Esophagus (tissue), 2 donors: ENCODE measurements around the gene MAP1B. TPM values are rescaled to one million over a fixed set of nuclear protein-coding genes. Genes with fewer than 3 reads are reported as not detected.

Experiments
- H3K27ac ChIP-seq, 2 donors: one replicate each; pipeline ENCODE4 v1.5.1; 2013; ENCODE audit warnings: low read depth in 2 of 2, mild to moderate bottlenecking in 2 of 2, inconsistent platforms in 1 of 2, low read length in 1 of 2, moderate library complexity in 1 of 2
- H3K27me3 ChIP-seq, 2 donors: one replicate each; pipeline ENCODE4 v1.6.1; 2013; ENCODE audit warnings: low read length in 2 of 2, control low read depth in 1 of 2, mild to moderate bottlenecking in 1 of 2; ENCODE audit not compliant: insufficient read depth in 2 of 2, control insufficient read depth in 1 of 2
- H3K36me3 ChIP-seq, 2 donors: one replicate each; pipeline ENCODE4 v1.6.1; 2013; ENCODE audit warnings: low read length in 1 of 2; ENCODE audit not compliant: control insufficient read depth in 2 of 2, insufficient read depth in 2 of 2
- H3K4me1 ChIP-seq, 2 donors: one replicate each; pipeline ENCODE4 v1.6.1; 2013; ENCODE audit warnings: low read length in 1 of 2; ENCODE audit not compliant: control insufficient read depth in 2 of 2, insufficient read depth in 2 of 2
- H3K4me3 ChIP-seq, 2 donors: one replicate each; pipeline ENCODE4 v1.5.1; 2013; ENCODE audit warnings: low read length in 2 of 2, mild to moderate bottlenecking in 2 of 2, low read depth in 1 of 2, moderate library complexity in 1 of 2
- H3K9me3 ChIP-seq, 2 donors: one replicate each; pipeline ENCODE4 v1.6.1; 2013; ENCODE audit warnings: mild to moderate bottlenecking in 2 of 2, low read depth in 1 of 2, low read length in 1 of 2, moderate library complexity in 1 of 2; ENCODE audit not compliant: control insufficient read depth in 2 of 2, insufficient read depth in 1 of 2
- WGBS, 2 donors: extraction: QIAGEN DNeasy Blood & Tissue Kit; methylation state at CpG; one replicate each; pipeline ENCODE4 v1.1.7; 2013; 5-methylcytosine and 5-hydroxymethylcytosine counted together
- polyA plus RNA-seq, 2 donors: library from polyadenylated mRNA; stranded (reverse); fragments of 200-250 nt; gene quantifications; one replicate each; pipeline ENCODE4 v1.2.3, GENCODE V29; 2013
- donor health status: healthy with polysubstance abuse.
- donor health status: Bipolar disorder and iron deficiency.

The MAP1B gene
- polyA plus RNA-seq, 2 donors: 1.8 to 2.5 TPM

- Histone ChIP-seq H3K27me3 (peaks cover 0 to 6% of the 10 kb centered on the region in 2 donors), H3K9me3 (no peaks in the 10 kb centered on the region), H3K4me3 (no peak overlapping the region), H3K36me3 (no peaks in the 10 kb centered on the region), H3K4me1 (no peaks in the 10 kb centered on the region), H3K27ac (no peak overlapping the region)
Observed at GRCh38 chr5:72093217-72093616, 14.1 kb upstream of the MAP1B start.

GRCh38 chr5:72093824-72094223 is 13.5 kb upstream of the MAP1B start:
- no peaks in the 10 kb centered on the region for H3K9me3 ChIP-seq
- H3K27me3 ChIP-seq: peaks cover 0 to 6% of the 10 kb centered on the region in 2 donors
- 60 to 70% methylated on average over 3 of the region's 3 CpGs for WGBS, 2 donors
- no peaks in the 10 kb centered on the region for H3K4me1 ChIP-seq
- no peak overlapping the region for H3K4me3 ChIP-seq
- no peak overlapping the region for H3K27ac ChIP-seq
- no peaks in the 10 kb centered on the region for H3K36me3 ChIP-seq

GRCh38 chr5:72096602-72097188 is 10.6 kb upstream of the MAP1B start:
- 74 to 75% methylated on average over 6 of the region's 6 CpGs for WGBS, 2 donors
- H3K4me1 ChIP-seq: no peaks in the 10 kb centered on the region
- no peak overlapping the region for H3K27ac ChIP-seq
- H3K9me3 ChIP-seq: no peaks in the 10 kb centered on the region
- H3K4me3 ChIP-seq: no peak overlapping the region
- peaks cover 0 to 6% of the 10 kb centered on the region in 2 donors for H3K27me3 ChIP-seq
- no peaks in the 10 kb centered on the region for H3K36me3 ChIP-seq

GRCh38 chr5:72101828-72102227 is 5.4 kb upstream of the MAP1B start:
- 66 to 81% methylated on average over 1 of the region's 1 CpG for WGBS, 2 donors
- no peak overlapping the region for H3K27ac ChIP-seq

GRCh38 chr5:72106817-72107130 is 501 bp upstream of the MAP1B start:
- Histone ChIP-seq H3K4me3 (peak overlapping the region; percentile 43 to 59), H3K4me1 (peaks cover 7 to 9% of the 10 kb centered on the region in 2 donors), H3K36me3 (no peaks in the 10 kb centered on the region), H3K27me3 (peaks cover 5 to 14% of the 10 kb centered on the region in 2 donors), H3K9me3 (no peaks in the 10 kb centered on the region), H3K27ac (no peak overlapping the region)
- 18 to 22% methylated on average over 11 of the region's 11 CpGs for WGBS, 2 donors

More at GRCh38 chr5:72101828-72102227, 5.4 kb upstream of the MAP1B start:
- Histone ChIP-seq H3K4me1 (peaks cover 0 to under 1% of the 10 kb centered on the region in 2 donors), H3K4me3 (no peak overlapping the region), H3K36me3 (no peaks in the 10 kb centered on the region), H3K27me3 (peaks cover under 1 to 2% of the 10 kb centered on the region in 2 donors), H3K9me3 (no peaks in the 10 kb centered on the region)

- H3K9me3 ChIP-seq: no peaks in the 10 kb centered on the region
- peaks cover 5 to 14% of the 10 kb centered on the region in 2 donors for H3K27me3 ChIP-seq
- peak overlapping the region; percentile 40 to 63 for H3K27ac ChIP-seq
- H3K4me1 ChIP-seq: peaks cover 7 to 9% of the 10 kb centered on the region in 2 donors
- WGBS, 2 donors: 0 to 2% methylated on average over 11 of the region's 11 CpGs
- H3K36me3 ChIP-seq: no peaks in the 10 kb centered on the region
- H3K4me3 ChIP-seq: peak overlapping the region; percentile 43 to 59
Observed at GRCh38 chr5:72107901-72108201, 576 bp downstream of the MAP1B start.

- peak overlapping the region; percentile 43 to 67 for H3K4me3 ChIP-seq
- WGBS, 2 donors: 1 to 2% methylated on average over 56 to 72 of the region's 72 CpGs
- peak overlapping the region; percentile 40 to 73 for H3K27ac ChIP-seq
- H3K36me3 ChIP-seq: no peaks in the 10 kb centered on the region
- no peaks in the 10 kb centered on the region for H3K9me3 ChIP-seq
- peaks cover 7 to 9% of the 10 kb centered on the region in 2 donors for H3K4me1 ChIP-seq
- peaks cover 5 to 14% of the 10 kb centered on the region in 2 donors for H3K27me3 ChIP-seq
Observed at GRCh38 chr5:72108202-72109061, 1.2 kb downstream of the MAP1B start.

DNA sequence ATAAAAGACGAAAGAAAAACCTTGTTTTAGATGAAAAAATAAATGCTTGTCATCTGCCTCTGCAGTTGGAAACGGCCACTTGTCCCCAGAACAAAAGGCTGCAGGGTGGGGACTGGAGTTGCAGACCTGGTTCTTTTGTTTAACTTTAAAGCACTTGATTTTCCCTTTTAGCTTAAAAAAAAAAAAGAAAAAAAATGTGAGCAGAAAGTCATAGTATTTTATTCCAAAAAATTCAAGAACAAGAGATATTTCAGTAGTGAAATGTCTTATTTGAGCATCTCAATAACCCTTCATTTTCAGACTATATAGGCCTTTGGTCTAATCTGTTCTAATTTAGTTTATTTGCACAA is 1.8 kb downstream of the MAP1B start:
- WGBS, 2 donors: 1 to 3% methylated on average over 2 of the region's 2 CpGs
- H3K27ac ChIP-seq: peak overlapping the region in 1 of 2 donors; percentile 40
- H3K4me3 ChIP-seq: peak overlapping the region; percentile 43 to 67
- H3K4me1 ChIP-seq: peaks cover 7 to 9% of the 10 kb centered on the region in 2 donors
- peaks cover 5 to 14% of the 10 kb centered on the region in 2 donors for H3K27me3 ChIP-seq
- no peaks in the 10 kb centered on the region for H3K36me3 ChIP-seq
- no peaks in the 10 kb centered on the region for H3K9me3 ChIP-seq

DNA sequence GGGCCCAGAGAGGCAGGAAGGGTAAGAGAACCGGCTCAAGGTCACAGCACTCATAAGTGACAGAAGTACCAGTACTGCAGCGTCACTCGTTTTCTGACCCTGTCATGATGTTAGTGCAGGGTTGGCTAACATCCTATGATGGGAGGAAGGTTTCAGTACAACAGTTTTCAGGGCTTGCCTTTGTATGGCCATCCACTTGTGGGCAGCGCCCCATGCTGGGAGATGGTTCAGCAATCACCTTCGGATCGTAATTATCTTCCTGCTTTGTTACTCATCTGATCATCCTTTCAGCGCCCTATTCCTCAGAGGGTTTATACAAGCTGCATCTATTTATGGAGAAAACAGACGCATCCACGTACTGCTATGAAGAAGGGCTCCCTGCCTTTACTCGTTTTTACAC is 2.4 kb downstream of the MAP1B start:
- Histone ChIP-seq H3K27ac (peak overlapping the region in 1 of 2 donors; percentile 2), H3K27me3 (peaks cover 5 to 14% of the 10 kb centered on the region in 2 donors), H3K9me3 (no peaks in the 10 kb centered on the region), H3K4me3 (peak overlapping the region in 1 of 2 donors; percentile 12), H3K4me1 (peaks cover 7 to 9% of the 10 kb centered on the region in 2 donors), H3K36me3 (no peaks in the 10 kb centered on the region)
- WGBS, 2 donors: 73 to 75% methylated on average over 10 of the region's 10 CpGs
